Glutamatergic neuron (in vitro differentiated cells): ENCODE results near the gene EFHD2. TPM values are rescaled to one million over a fixed set of nuclear protein-coding genes. Genes with fewer than 3 reads are reported as not detected.

Source experiments
- DNase-seq: peaks from one replicate; pipeline ENCODE4 v3.0.0; 2022
- H3K27ac Mint-ChIP-seq: one replicate; pipeline ENCODE4 v1.8.0; 2020; ENCODE audit warnings: mild to moderate bottlenecking, mixed read lengths, inconsistent platforms; ENCODE audit not compliant: unreplicated experiment
- H3K27me3 Mint-ChIP-seq: one replicate; pipeline ENCODE4 v1.8.0; 2020; ENCODE audit warnings: mild to moderate bottlenecking, moderate library complexity, mixed read lengths, inconsistent platforms; ENCODE audit not compliant: unreplicated experiment
- H3K36me3 Mint-ChIP-seq: one replicate; pipeline ENCODE4 v1.8.0; 2020; ENCODE audit warnings: mild to moderate bottlenecking, mixed read lengths, inconsistent platforms; ENCODE audit not compliant: unreplicated experiment
- H3K4me1 Mint-ChIP-seq: one replicate; pipeline ENCODE4 v1.8.0; 2020; ENCODE audit warnings: mild to moderate bottlenecking, low read depth, mixed read lengths, inconsistent platforms; ENCODE audit not compliant: unreplicated experiment
- H3K4me3 Mint-ChIP-seq: one replicate; pipeline ENCODE4 v1.8.0; 2020; ENCODE audit warnings: mild to moderate bottlenecking, mixed read lengths, inconsistent platforms; ENCODE audit not compliant: unreplicated experiment
- H3K9me3 Mint-ChIP-seq: one replicate; pipeline ENCODE4 v1.8.0; 2020; ENCODE audit warnings: mild to moderate bottlenecking, moderate library complexity, mixed read lengths, inconsistent platforms; ENCODE audit not compliant: unreplicated experiment
- total RNA-seq: library from RNA; stranded (reverse); fragmentation: NEBNext Ultra II Directional; extraction: Animal tissue kit (Norgen Biotek cat#: 25700); gene quantifications from one replicate; pipeline ENCODE4 v1.2.1, GENCODE V29; 2021; ENCODE audit not compliant: unreplicated experiment
- TF ChIP-seq, protein P1 (sequence below): fragments of 200-600 bp; sonication (generic); IDR thresholded peaks from one replicate; pipeline ENCODE4 v1.5.0; 2021; ENCODE audit not compliant: partially characterized antibody, unreplicated experiment

EFHD2 gene
- total RNA-seq, 1 donor from 2014 or later: 2.6 TPM

GRCh38 chr1:15449567-15449966, 39.9 kb downstream of the EFHD2 start:
- H3K9me3 Mint-ChIP-seq: peaks cover 6% of the 10 kb centered on the region
- H3K4me1 Mint-ChIP-seq: peaks cover 4% of the 10 kb centered on the region
- H3K27ac Mint-ChIP-seq: no peak overlapping the region
- TF ChIP-seq, protein P1, sequence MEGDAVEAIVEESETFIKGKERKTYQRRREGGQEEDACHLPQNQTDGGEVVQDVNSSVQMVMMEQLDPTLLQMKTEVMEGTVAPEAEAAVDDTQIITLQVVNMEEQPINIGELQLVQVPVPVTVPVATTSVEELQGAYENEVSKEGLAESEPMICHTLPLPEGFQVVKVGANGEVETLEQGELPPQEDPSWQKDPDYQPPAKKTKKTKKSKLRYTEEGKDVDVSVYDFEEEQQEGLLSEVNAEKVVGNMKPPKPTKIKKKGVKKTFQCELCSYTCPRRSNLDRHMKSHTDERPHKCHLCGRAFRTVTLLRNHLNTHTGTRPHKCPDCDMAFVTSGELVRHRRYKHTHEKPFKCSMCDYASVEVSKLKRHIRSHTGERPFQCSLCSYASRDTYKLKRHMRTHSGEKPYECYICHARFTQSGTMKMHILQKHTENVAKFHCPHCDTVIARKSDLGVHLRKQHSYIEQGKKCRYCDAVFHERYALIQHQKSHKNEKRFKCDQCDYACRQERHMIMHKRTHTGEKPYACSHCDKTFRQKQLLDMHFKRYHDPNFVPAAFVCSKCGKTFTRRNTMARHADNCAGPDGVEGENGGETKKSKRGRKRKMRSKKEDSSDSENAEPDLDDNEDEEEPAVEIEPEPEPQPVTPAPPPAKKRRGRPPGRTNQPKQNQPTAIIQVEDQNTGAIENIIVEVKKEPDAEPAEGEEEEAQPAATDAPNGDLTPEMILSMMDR: no peak
- H3K36me3 Mint-ChIP-seq: peaks cover 5% of the 10 kb centered on the region
- no peak for DNase-seq
- H3K4me3 Mint-ChIP-seq: no peak overlapping the region
- H3K27me3 Mint-ChIP-seq: peaks cover 2% of the 10 kb centered on the region

- no peak for DNase-seq
- TF ChIP-seq, protein P1: no peak
- no peak overlapping the region for H3K4me3 Mint-ChIP-seq
- H3K9me3 Mint-ChIP-seq: peaks cover 4% of the 10 kb centered on the region
- peaks cover 5% of the 10 kb centered on the region for H3K36me3 Mint-ChIP-seq
- H3K4me1 Mint-ChIP-seq: no peaks in the 10 kb centered on the region
- no peak overlapping the region for H3K27ac Mint-ChIP-seq
- H3K27me3 Mint-ChIP-seq: peaks cover 2% of the 10 kb centered on the region
Measured at GRCh38 chr1:15451014-15451722, 41.5 kb downstream of the EFHD2 start.

DNA sequence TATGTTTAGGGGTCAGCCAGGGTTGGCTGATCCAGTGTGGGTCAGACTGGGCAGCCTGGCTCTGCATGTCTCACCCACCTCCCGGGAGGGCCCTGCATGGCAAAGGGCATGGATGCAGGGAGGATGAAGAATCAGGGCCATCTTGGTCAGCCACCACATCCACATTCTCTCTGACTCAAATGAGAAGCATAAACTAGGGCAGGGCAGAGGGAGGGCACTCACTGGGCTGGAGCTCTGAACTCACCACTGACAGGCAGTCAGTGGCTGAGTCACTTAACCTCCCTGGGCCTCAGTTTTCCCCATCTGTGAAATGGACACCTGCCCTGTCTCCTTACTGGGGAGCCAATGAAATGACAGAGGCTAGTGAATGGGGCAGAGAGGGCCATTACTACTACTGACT, 42.5 kb downstream of the EFHD2 start:
- Mint-ChIP-seq H3K9me3 (peaks cover 3% of the 10 kb centered on the region), H3K27ac (no peak overlapping the region), H3K4me1 (peaks cover 1% of the 10 kb centered on the region), H3K36me3 (peaks cover 5% of the 10 kb centered on the region), H3K27me3 (peaks cover 3% of the 10 kb centered on the region), H3K4me3 (no peak overlapping the region)
- DNase-seq: no peak
- TF ChIP-seq, protein P1: no peak

- Mint-ChIP-seq H3K4me1 (peaks cover 1% of the 10 kb centered on the region), H3K27ac (no peak overlapping the region), H3K36me3 (peaks cover 5% of the 10 kb centered on the region), H3K4me3 (no peak overlapping the region), H3K9me3 (peaks cover 2% of the 10 kb centered on the region), H3K27me3 (peaks cover 3% of the 10 kb centered on the region)
- TF ChIP-seq, protein P1: no peak
- DNase-seq: no peak
Measured at GRCh38 chr1:15452866-15453571, 43.3 kb downstream of the EFHD2 start.

- no peak for DNase-seq
- Mint-ChIP-seq H3K9me3 (peaks cover 2% of the 10 kb centered on the region), H3K27ac (no peak overlapping the region), H3K27me3 (peaks cover 3% of the 10 kb centered on the region), H3K36me3 (peaks cover 5% of the 10 kb centered on the region), H3K4me3 (no peak overlapping the region), H3K4me1 (peaks cover 1% of the 10 kb centered on the region)
- TF ChIP-seq, protein P1: no peak
Measured at GRCh38 chr1:15453734-15454133, 44.0 kb downstream of the EFHD2 start.
